ENCODE data around the gene PRKCE.

Gene PRKCE

DNA sequence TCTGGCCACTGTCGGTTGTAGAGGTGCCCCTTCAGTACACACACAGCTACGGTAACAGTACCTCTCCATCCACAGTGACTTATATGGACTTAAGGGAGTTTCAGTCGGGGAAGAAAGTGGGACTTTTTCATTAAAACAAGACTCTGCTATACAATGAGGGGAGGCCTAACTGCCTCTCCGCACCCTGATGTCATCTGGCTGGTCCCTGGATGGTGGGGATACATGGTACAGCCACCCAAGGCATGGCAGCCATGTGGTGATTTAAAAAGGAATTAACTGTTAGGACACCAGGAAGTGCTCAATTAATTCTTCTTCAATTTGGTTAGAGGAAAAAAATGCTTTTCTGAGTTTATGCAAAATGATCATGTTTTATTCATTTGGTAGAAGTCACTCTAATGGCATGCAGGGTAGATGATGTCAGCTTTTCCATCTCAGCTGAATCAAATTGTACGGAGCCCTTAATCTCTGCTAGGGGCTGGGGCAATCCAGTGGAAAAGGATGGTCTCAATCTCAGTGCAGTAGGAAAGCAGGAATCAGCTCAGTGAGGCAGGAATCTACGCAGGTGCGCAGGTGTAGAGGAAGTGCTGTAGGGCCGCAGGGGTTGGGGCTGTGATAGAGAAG lies 243.9 kb downstream of the PRKCE start:
- TF ChIP-seq, protein P1, sequence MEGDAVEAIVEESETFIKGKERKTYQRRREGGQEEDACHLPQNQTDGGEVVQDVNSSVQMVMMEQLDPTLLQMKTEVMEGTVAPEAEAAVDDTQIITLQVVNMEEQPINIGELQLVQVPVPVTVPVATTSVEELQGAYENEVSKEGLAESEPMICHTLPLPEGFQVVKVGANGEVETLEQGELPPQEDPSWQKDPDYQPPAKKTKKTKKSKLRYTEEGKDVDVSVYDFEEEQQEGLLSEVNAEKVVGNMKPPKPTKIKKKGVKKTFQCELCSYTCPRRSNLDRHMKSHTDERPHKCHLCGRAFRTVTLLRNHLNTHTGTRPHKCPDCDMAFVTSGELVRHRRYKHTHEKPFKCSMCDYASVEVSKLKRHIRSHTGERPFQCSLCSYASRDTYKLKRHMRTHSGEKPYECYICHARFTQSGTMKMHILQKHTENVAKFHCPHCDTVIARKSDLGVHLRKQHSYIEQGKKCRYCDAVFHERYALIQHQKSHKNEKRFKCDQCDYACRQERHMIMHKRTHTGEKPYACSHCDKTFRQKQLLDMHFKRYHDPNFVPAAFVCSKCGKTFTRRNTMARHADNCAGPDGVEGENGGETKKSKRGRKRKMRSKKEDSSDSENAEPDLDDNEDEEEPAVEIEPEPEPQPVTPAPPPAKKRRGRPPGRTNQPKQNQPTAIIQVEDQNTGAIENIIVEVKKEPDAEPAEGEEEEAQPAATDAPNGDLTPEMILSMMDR (IDR thresholded peaks at IDR 0.05), result no peak

DNA sequence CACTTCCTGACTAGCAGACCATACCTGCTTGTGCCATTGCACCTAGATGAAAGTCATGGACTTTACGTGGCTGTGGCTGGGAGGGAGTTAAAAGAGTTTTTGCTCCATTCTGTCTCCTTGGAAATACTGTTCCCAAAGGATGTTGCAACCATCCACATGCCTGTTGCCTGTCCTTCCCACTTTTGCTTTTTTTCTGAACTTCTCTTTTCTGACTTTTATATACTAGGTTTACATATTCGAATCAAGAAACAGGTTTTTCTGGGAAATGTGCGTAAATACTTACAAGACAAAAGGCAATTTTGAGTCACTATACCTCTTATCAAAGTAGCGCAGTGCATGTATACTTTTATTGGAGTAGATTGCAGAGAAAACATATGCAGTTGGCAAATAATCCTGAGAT lies 244.8 kb downstream of the PRKCE start:
- TF ChIP-seq, protein P1 (IDR thresholded peaks at IDR 0.05), result no peak

DNA sequence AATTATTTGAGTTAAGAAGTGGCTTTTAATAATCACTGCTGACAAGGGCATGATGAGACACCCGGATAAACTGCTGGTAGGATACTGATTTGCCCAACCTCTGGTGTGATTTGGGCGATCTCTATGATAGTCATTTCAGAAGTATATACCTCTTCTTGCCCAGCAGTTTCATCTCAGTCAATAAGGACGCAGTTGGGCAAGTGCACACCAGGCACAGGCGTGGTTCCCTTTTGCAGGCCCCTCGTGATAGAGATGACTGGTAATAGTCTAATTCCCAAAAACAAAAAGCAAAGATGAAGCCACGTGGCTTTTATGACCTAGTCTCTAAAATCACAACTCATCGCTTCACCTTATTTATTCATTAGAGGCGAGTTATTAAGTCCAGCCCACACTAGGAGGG lies 246.4 kb downstream of the PRKCE start:
- TF ChIP-seq, protein P1 (IDR thresholded peaks at IDR 0.05), result no peak

DNA sequence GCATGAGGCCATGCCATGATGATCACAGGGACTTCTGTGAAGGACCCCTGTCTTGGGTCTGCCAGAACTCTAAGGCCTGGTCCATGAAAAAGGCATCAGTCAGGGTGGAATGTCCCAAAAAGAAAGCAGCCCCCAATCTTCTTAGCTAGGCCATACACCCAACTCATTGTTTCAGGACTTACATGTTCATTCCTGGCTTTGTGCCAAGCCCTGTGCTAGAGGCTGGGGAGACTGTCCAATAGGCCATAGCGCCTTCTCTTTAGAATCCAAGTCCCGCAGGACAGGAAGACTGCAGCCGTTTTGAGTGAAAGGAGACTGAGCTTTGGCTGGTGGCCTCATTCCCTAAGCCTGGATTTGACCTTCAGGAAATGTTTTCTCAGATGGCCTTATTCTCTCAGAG lies 247.3 kb downstream of the PRKCE start:
- TF ChIP-seq, protein P1 (IDR thresholded peaks at IDR 0.05), result no peak

DNA sequence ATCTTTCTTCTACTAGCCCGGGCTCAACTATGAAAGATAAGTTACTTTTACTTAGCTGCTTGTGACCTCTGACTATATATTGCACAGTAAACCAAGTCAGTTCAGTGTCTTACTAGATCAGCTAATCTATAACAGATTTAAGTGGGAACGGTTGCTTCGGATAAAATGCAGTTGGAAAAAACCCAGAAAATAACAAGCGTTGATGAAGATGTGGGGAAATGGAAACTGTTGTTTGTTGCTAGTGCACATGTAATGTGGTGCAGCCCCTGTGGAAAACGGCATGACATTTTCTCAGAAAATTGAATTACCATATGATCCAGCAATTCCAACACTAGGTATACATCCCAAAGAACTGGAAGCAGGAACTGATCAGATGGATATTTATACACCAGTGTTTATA lies 248.5 kb downstream of the PRKCE start:
- TF ChIP-seq, protein P1 (IDR thresholded peaks at IDR 0.05), result no peak

DNA sequence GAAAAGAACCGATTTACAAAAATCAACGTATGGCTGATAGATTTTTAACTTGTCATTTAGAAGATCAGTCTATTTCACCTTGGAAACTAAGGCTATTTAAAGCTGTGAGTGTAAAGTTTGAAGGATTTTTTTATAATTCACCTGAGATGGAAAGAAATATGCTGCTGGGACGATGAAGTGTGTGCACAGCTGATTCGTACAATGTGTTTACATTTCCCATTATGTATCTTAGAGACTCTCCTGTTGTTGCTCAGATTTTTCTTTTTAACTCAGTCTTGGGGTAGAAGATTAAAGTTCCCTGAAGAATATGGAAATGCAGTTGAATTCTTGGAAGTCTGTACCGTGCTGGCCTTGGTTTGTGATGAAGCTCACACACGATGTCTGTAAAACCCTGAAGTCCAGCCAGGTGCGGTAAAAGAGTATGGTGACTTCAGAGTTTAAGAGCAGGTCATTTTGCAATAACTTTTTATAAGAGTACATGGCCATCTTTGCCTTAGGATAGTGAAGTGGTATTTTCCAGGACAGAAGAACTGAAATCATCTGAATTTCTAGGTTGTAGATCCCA lies 250.1 kb downstream of the PRKCE start:
- TF ChIP-seq, protein P1 (IDR thresholded peaks at IDR 0.05), result no peak

DNA sequence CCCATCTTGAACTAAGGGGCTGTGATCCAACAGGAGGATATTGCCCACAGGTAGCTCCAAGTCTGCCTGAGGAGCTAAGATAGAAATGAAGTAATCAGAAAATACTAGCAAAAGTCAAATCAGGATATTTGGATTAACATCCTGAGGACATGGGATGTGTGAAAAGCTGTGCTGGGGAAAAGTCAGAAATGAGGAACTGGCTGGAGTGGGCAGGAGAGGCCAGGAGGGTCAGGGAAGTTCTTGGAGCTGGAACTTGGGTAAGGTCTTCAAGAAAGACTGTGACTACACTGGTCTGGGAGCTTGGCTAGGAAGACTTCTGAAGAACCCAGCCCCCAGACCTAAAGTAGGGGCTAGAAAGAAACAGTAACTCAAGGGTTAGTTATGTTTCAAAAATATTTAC lies 250.9 kb downstream of the PRKCE start:
- TF ChIP-seq, protein P1 (IDR thresholded peaks at IDR 0.05), result no peak

Data from LNCAP (cell line).